Activated CD8-positive, alpha-beta memory T cell treated with anti-CD3 and anti-CD28 coated beads, Interleukin-2, amount 10 ng/mL, durations not matched to agents 7 days and 5 days (primary cell): ENCODE results near the gene SBK2. TPM values are rescaled to one million over a fixed set of nuclear protein-coding genes. Genes with fewer than 3 reads are reported as not detected.
A peak's percentile ranks its signal among the peaks of the same experiment; 100 is the strongest.
"Not testable (repeated sequence)": the region's sequence is repeated elsewhere in the genome, so short reads cannot be mapped to it uniquely, and the experiment has no call there.

ENCODE experiments used
- ATAC-seq: fragments of 150-1000 bp; cut with Tn5 transposase; one replicate; pipeline ENCODE4 v1.10.0; 2021; ENCODE audit warnings: moderate library complexity
- CTCF ChIA-PET: fragments of 350-600 bp; sonication (Branson Sonifier 250); formaldehyde crosslinking; loops from one replicate; lab custom pipeline; 2021; ENCODE audit warnings: antibody characterized with exemption; lab: Charles Lee
- DNase-seq: peaks from one replicate; pipeline ENCODE4 v3.0.0-alpha.2; 2020
- H3K27ac Mint-ChIP-seq: one replicate; pipeline ENCODE4 v1.8.0; 2021; ENCODE audit warnings: mild to moderate bottlenecking, mixed read lengths
- H3K27me3 Mint-ChIP-seq: one replicate; pipeline ENCODE4 v1.8.0; 2021; ENCODE audit warnings: mixed read lengths
- H3K36me3 Mint-ChIP-seq: one replicate; pipeline ENCODE4 v1.8.0; 2021; ENCODE audit warnings: mild to moderate bottlenecking, mixed read lengths
- H3K4me1 Mint-ChIP-seq: one replicate; pipeline ENCODE4 v1.8.0; 2021; ENCODE audit warnings: mixed read lengths
- H3K4me3 Mint-ChIP-seq: one replicate; pipeline ENCODE4 v1.8.0; 2021; ENCODE audit warnings: mild to moderate bottlenecking, moderate library complexity, mixed read lengths
- H3K9me3 Mint-ChIP-seq: one replicate; pipeline ENCODE4 v1.8.0; 2022; ENCODE audit warnings: low read depth, mixed read lengths
- total RNA-seq, 2 experiments: library from RNA; stranded (reverse); gene quantifications; one replicate each; pipeline ENCODE4 v1.2.3, GENCODE V29; 2021

Gene SBK2
- total RNA-seq, 2 experiments from 2014 or later, result not detected

GRCh38 chr19:55498246-55498840 is 38.6 kb downstream of the SBK2 start:
- ATAC-seq (no peak), DNase-seq (no peak)
- H3K27me3 Mint-ChIP-seq, result no peaks in the 10 kb centered on the region
- peaks cover 9% of the 10 kb centered on the region for H3K36me3 Mint-ChIP-seq
- peaks cover 15% of the 10 kb centered on the region for H3K4me1 Mint-ChIP-seq
- H3K9me3 Mint-ChIP-seq, result peaks cover 7% of the 10 kb centered on the region
- no peak overlapping the region for H3K27ac Mint-ChIP-seq
- no peak overlapping the region for H3K4me3 Mint-ChIP-seq
- CTCF ChIA-PET, result interaction anchor here (0.8 to 1.4 kb wide), 2 partner anchors 31 to 197 kb away, joined by 3 to 5 read pairs; no protein-coding TSS in a partner anchor

DNA sequence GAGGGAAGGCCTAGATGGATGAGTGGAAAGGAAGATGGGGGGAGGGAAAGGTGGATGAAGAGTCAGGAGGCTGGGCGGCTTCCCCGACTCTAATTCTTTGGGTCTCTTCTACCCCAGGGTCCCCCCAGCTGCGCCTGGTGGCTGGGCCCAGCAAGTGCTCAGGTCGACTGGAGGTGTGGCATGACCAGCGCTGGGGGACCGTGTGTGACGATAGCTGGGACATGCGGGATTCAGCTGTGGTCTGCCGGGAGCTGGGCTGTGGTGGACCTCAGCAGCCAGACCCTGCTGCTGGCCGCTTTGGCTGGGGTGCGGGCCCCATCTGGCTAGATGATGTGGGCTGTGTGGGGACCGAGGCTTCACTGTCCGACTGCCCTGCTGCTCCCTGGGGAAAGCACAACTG is 39.2 kb downstream of the SBK2 start:
- H3K9me3 Mint-ChIP-seq, result peaks cover 5% of the 10 kb centered on the region
- CTCF ChIA-PET, result interaction anchor here (1.4 kb wide), 1 partner anchor 30 kb away, joined by 5 read pairs; no protein-coding TSS in a partner anchor
- ATAC-seq (no peak), DNase-seq (no peak)
- peaks cover 5% of the 10 kb centered on the region for H3K27me3 Mint-ChIP-seq
- peaks cover 10% of the 10 kb centered on the region for H3K4me1 Mint-ChIP-seq
- peaks cover 5% of the 10 kb centered on the region for H3K36me3 Mint-ChIP-seq
- no peak overlapping the region for H3K4me3 Mint-ChIP-seq
- H3K27ac Mint-ChIP-seq, result no peak overlapping the region

GRCh38 chr19:55496820-55497219 is 40.1 kb downstream of the SBK2 start:
- H3K4me1 Mint-ChIP-seq, DNase-seq, H3K27ac Mint-ChIP-seq, ATAC-seq, H3K36me3 Mint-ChIP-seq, H3K27me3 Mint-ChIP-seq, H3K9me3 Mint-ChIP-seq, CTCF ChIA-PET, H3K4me3 Mint-ChIP-seq: not testable (repeated sequence)

- no peaks in the 10 kb centered on the region for H3K9me3 Mint-ChIP-seq
- no peak overlapping the region for H3K27ac Mint-ChIP-seq
- no peaks in the 10 kb centered on the region for H3K36me3 Mint-ChIP-seq
- ATAC-seq (no peak), DNase-seq (no peak)
- CTCF ChIA-PET, result no interaction called here
- peaks cover 5% of the 10 kb centered on the region for H3K27me3 Mint-ChIP-seq
- H3K4me1 Mint-ChIP-seq, result no peaks in the 10 kb centered on the region
- H3K4me3 Mint-ChIP-seq, result no peak overlapping the region
Observed at GRCh38 chr19:55495646-55496349, 41.1 kb downstream of the SBK2 start.

DNA sequence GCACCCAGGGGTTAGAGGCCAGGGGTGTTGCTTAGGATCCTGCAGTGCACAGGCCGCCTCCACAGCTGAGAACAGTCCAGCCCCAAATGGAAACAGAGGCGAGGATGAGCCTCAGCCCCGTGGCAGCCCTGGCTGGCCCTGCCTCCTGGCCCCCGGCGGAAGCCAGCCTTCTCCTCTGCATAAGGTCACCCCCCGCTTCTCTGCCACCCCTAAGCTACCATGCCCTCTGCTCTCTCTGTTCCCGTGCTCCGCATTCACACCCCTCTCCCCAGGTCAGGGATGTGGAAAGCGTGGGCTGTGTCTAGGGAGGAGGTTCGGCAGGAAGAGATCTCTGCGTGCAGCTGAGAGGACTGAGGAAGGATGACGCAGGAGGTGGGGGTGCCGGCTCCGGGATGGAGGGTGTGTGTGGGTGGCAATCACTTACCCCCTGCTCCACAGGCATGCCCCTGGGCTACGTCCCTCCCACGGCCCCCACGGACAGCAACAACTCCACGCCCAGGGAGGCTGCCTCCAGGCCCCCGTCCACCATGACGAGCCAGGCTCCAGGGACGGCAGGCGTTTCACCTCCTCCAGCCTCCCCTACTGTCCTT is 42.7 kb downstream of the SBK2 start:
- Mint-ChIP-seq H3K9me3 (no peaks in the 10 kb centered on the region), H3K27me3 (peaks cover 5% of the 10 kb centered on the region), H3K4me1 (no peaks in the 10 kb centered on the region), H3K4me3 (peak overlapping the region; percentile 21), H3K27ac (no peak overlapping the region), H3K36me3 (no peaks in the 10 kb centered on the region)
- ATAC-seq (peak; percentile 57), DNase-seq (no peak)
- CTCF ChIA-PET, result interaction anchor here (0.9 to 6.4 kb wide), 4 partner anchors 10 to 137 kb away, joined by 3 to 45 read pairs (median 4); partner anchors contain the start of gene ZNF628

DNA sequence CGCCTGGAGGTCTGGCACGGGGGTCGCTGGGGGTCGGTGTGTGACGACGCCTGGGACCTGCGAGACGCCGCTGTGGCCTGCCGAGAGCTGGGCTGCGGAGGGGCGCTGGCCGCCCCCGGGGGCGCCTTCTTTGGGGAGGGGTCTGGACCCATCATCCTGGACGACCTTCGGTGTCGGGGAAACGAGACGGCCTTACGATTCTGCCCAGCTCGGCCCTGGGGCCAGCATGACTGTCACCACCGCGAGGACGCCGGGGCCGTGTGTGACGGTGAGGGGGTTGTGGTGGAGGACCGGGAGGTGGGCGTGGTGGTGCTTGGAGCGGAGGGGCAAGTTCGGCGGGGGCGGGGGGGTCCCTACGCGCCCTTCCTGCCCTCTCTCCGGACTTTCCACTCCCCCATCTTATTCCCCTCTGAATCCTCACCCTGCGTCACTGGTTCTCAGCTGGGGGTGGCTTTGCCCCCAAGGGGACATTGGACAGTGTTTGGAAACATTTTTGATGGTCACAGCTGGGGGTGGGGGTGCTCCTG is 43.2 kb downstream of the SBK2 start:
- ATAC-seq (no peak), DNase-seq (no peak)
- peaks cover 5% of the 10 kb centered on the region for H3K27me3 Mint-ChIP-seq
- CTCF ChIA-PET, result interaction anchor here (0.9 to 6.4 kb wide), 5 partner anchors 8 to 192 kb away, joined by 3 to 45 read pairs (median 3); partner anchors contain the start of gene ZNF628
- no peaks in the 10 kb centered on the region for H3K9me3 Mint-ChIP-seq
- H3K4me3 Mint-ChIP-seq, result no peak overlapping the region
- no peaks in the 10 kb centered on the region for H3K4me1 Mint-ChIP-seq
- no peak overlapping the region for H3K27ac Mint-ChIP-seq
- no peaks in the 10 kb centered on the region for H3K36me3 Mint-ChIP-seq

- Mint-ChIP-seq H3K36me3 (no peaks in the 10 kb centered on the region), H3K27me3 (peaks cover 5% of the 10 kb centered on the region)
Observed at GRCh38 chr19:55493052-55493644, 43.8 kb downstream of the SBK2 start.

GRCh38 chr19:55492362-55492944 is 44.5 kb downstream of the SBK2 start:
- no peak for DNase-seq
- no peak for ATAC-seq
- Mint-ChIP-seq H3K9me3 (no peaks in the 10 kb centered on the region), H3K4me1 (no peaks in the 10 kb centered on the region), H3K27ac (no peak overlapping the region), H3K36me3 (no peaks in the 10 kb centered on the region), H3K4me3 (no peak overlapping the region), H3K27me3 (peaks cover 5% of the 10 kb centered on the region)
- CTCF ChIA-PET, result interaction anchor here (0.8 to 6.4 kb wide), 4 partner anchors 9 to 191 kb away, joined by 3 to 45 read pairs (median 3); no protein-coding TSS in a partner anchor

More at GRCh38 chr19:55493052-55493644, 43.8 kb downstream of the SBK2 start:
- DNase-seq (no peak), ATAC-seq (no peak)
- CTCF ChIA-PET, result interaction anchor here (0.8 to 6.4 kb wide), 4 partner anchors 8 to 191 kb away, joined by 3 to 45 read pairs (median 3); no protein-coding TSS in a partner anchor
- Mint-ChIP-seq H3K4me3 (no peak overlapping the region), H3K9me3 (no peaks in the 10 kb centered on the region), H3K4me1 (no peaks in the 10 kb centered on the region), H3K27ac (no peak overlapping the region)

- no peak for DNase-seq
- Mint-ChIP-seq H3K9me3 (no peaks in the 10 kb centered on the region), H3K36me3 (no peaks in the 10 kb centered on the region), H3K27ac (no peak overlapping the region), H3K27me3 (peaks cover 5% of the 10 kb centered on the region), H3K4me1 (no peaks in the 10 kb centered on the region), H3K4me3 (no peak overlapping the region)
- no peak for ATAC-seq
- CTCF ChIA-PET, result interaction anchor here (1.3 to 6.4 kb wide), 3 partner anchors 13 to 351 kb away, joined by 3 to 45 read pairs (median 4); no protein-coding TSS in a partner anchor
Observed at GRCh38 chr19:55491546-55492360, 45.2 kb downstream of the SBK2 start.

GRCh38 chr19:55490478-55491432 is 46.2 kb downstream of the SBK2 start:
- Mint-ChIP-seq H3K9me3 (no peaks in the 10 kb centered on the region), H3K4me3 (no peak overlapping the region), H3K36me3 (no peaks in the 10 kb centered on the region), H3K27ac (no peak overlapping the region), H3K27me3 (peaks cover 5% of the 10 kb centered on the region), H3K4me1 (peaks cover 5% of the 10 kb centered on the region)
- CTCF ChIA-PET, result interaction anchor here (1.3 to 6.4 kb wide), 2 partner anchors 14 to 350 kb away, joined by 4 to 45 read pairs; no protein-coding TSS in a partner anchor
- DNase-seq, result no peak
- no peak for ATAC-seq
